IPS DF 4.7 (cell line): ENCODE measurements around the gene COL4A2.

Source experiments
- DNase-seq: peaks from one replicate; pipeline ENCODE4 v3.0.0-alpha.2; 2013; ENCODE audit warnings: low spot score; ENCODE audit errors: extremely low read depth

COL4A2 gene

GRCh38 chr13:110512198-110512740 lies 205.2 kb downstream of the COL4A2 start:
- DNase-seq, result no peak

GRCh38 chr13:110516500-110516899 lies 209.4 kb downstream of the COL4A2 start:
- DNase-seq, result no peak

- no peak for DNase-seq
Observed at GRCh38 chr13:110517505-110518225, 210.6 kb downstream of the COL4A2 start.

- no peak for DNase-seq
Observed at GRCh38 chr13:110518226-110518525, 211.1 kb downstream of the COL4A2 start.

GRCh38 chr13:110518571-110518970 lies 211.5 kb downstream of the COL4A2 start:
- no peak for DNase-seq

GRCh38 chr13:110519046-110519445 lies 212.0 kb downstream of the COL4A2 start:
- DNase-seq, result no peak

- no peak for DNase-seq
Observed at GRCh38 chr13:110519506-110519905, 212.4 kb downstream of the COL4A2 start.

GRCh38 chr13:110520431-110521295 lies 213.6 kb downstream of the COL4A2 start:
- no peak for DNase-seq

GRCh38 chr13:110521296-110521680 lies 214.2 kb downstream of the COL4A2 start:
- DNase-seq, result no peak

GRCh38 chr13:110521946-110522345 lies 214.9 kb downstream of the COL4A2 start:
- DNase-seq, result no peak

- no peak for DNase-seq
Observed at GRCh38 chr13:110522721-110523120, 215.6 kb downstream of the COL4A2 start.

GRCh38 chr13:110523180-110523579 lies 216.1 kb downstream of the COL4A2 start:
- DNase-seq, result no peak

GRCh38 chr13:110523838-110524540 lies 216.9 kb downstream of the COL4A2 start:
- no peak for DNase-seq

- no peak for DNase-seq
Observed at GRCh38 chr13:110524541-110525257, 217.6 kb downstream of the COL4A2 start.

- no peak for DNase-seq
Observed at GRCh38 chr13:110525328-110526319, 218.5 kb downstream of the COL4A2 start.

GRCh38 chr13:110528371-110528770 lies 221.3 kb downstream of the COL4A2 start:
- no peak for DNase-seq

GRCh38 chr13:110528911-110529310 lies 221.8 kb downstream of the COL4A2 start:
- no peak for DNase-seq

- DNase-seq, result no peak
Observed at GRCh38 chr13:110529522-110530311, 222.6 kb downstream of the COL4A2 start.

- no peak for DNase-seq
Observed at GRCh38 chr13:110531100-110531499, 224.0 kb downstream of the COL4A2 start.
